Esophagus squamous epithelium (tissue), 4 donors: Measurements from ENCODE around the gene KLRF2.

Source experiments
- CTCF ChIP-seq, 6 experiments: fragments of 450-650 bp in 4 of 6; fragments of 200-600 bp in 2 of 6; sonication (generic) in 2 of 6; IDR thresholded peaks; one replicate each; pipeline ENCODE4 v1.5.1; 2016 to 2019; ENCODE audit warnings: antibody characterized with exemption in 6 of 6, mild to moderate bottlenecking in 4 of 6, moderate library complexity in 4 of 6
- POLR2A ChIP-seq, 4 donors: fragments of 450-650 bp; IDR thresholded peaks; one replicate each; pipeline ENCODE4 v1.6.1; 2017; ENCODE audit warnings: antibody characterized with exemption in 4 of 4, mild to moderate bottlenecking in 4 of 4, moderate library complexity in 3 of 4

GRCh38 chr12:9888665-9889273 is 7.5 kb downstream of the KLRF2 start:
- TF ChIP-seq CTCF (IDR thresholded peaks at IDR 0.05) (no peak), POLR2A (IDR thresholded peaks at IDR 0.05) (no peak)
